RCC 7860 (cell line): ENCODE measurements around the gene TENM4.
A peak's percentile ranks its signal among the peaks of the same experiment; 100 is the strongest.

Experiments
- DNase-seq: peaks from one replicate; pipeline ENCODE4 v3.0.0-alpha.2; 2015; ENCODE audit warnings: low spot score
- FAIRE-seq: peaks from 2 replicates; lab custom pipeline; 2012; peaks lifted over from hg19 to GRCh38; lab: Jason Lieb, UNC

Gene TENM4

DNA sequence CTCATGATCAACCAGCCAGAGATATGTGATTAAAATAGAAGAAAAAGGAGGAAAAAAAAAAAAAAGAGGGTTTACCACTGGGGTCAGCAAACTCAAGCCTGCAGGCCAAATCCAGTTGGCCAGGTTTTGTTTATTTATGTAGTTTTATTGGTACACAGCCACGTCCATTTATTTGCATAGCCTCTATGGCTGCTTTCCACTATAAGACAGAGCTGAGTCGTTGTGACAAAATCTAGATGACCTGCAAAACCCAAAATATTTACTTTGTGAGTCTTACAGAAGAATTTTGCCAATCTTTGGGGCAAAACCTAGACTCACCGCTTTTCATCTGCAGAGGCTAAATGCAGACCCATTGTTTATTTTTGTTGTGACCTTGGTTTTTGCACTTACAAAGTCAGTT, 87.1 kb downstream of the TENM4 start:
- DNase-seq (peak; percentile 3), FAIRE-seq (no peak)

DNA sequence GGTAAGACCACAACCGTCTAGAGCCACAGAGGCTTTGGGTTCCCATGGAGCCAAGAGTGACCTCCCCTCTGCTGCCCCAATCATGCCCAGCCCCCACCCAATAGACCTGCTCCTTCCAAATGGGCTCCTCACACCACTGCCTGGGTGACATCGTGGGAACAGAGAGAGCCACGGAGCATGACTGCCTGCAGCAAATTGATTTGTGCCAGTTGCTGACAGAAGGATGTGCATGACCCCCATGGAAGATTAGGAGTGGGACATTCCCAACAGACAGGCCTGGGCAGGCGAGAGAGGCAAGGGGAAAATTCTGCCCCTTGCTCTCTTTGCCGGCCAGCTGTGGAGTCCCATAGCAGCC, 88.5 kb downstream of the TENM4 start:
- peak; percentile 37 for DNase-seq
- no peak for FAIRE-seq

DNA sequence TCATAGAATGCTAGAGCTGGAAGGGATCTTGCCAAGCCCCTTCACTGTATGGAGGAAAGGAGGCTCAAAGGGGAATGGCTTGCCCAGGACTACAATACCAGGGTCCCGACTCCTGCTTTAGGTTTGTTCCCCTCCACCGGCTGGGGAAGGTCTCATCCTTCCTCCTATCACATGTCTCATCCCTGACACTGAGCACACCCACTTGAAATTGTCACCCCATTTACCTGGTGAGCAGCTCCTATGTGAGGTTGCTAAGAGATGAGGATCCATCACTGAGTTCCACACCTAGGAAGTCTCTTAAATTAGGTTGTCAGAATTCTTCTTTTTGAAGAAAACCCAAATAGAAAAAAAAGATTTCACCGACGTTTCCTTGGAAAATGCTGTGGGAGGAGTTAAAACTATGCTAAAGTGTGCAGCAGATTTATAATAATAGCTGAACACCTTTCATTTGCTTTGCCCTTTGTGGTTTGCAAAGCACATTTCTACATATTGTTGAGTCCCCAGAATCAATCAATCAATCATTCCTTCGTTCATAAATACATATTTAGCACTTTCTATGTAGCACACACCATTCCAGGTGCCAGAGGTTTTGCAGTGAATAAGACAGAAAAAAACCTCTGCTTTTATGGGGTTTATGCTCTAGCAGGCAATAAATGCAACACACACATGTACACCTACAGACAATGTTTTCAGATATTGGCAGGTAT, 91.7 kb downstream of the TENM4 start:
- FAIRE-seq = no peak

DNA sequence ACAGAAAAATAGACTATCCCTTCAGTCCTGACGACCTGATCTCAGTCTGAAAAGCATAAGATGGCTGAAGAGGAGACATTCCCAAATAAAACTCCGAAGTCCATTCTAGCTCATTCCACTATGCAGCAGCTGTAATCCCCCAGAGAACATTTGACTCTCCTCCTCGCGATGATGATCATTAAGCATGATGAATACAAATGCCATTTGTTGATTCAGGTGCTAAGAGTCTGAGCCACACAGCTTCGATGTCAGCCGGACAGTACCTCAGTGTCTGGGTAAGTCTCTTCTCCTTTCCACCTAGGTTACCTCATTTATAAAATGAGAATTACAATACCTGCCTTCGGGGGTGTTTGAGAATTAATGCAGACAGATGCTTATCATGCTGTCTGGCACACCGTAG, 94.8 kb downstream of the TENM4 start:
- FAIRE-seq (no peak), DNase-seq (no peak)

More for the DNA sequence above, 91.7 kb downstream of the TENM4 start:
- no peak for DNase-seq

DNA sequence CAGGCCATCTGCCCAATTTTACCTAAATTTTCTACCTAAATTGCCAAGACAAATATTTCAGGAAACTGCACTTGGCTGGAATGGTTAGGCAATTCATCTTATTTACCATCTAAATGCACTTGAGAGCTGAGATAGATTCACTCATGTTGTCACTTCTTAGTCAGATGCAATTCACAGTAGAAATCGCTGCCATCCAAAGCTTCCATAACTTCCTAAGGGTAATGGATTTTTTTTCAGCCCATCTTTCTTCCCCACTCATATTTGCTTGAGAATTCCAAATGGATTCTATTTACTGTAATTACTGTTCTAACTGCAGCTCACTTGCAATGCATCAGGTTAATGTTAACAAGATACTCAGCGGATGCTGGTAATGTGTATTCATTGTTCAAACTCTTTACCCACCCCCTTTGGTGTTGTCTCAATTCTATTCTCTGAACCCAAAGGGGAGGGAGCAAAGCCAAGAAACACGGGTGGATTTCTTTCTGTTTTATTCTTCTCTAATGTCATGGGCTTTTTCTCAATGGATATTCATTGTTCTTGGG, 96.0 kb downstream of the TENM4 start:
- FAIRE-seq (no peak), DNase-seq (no peak)

DNA sequence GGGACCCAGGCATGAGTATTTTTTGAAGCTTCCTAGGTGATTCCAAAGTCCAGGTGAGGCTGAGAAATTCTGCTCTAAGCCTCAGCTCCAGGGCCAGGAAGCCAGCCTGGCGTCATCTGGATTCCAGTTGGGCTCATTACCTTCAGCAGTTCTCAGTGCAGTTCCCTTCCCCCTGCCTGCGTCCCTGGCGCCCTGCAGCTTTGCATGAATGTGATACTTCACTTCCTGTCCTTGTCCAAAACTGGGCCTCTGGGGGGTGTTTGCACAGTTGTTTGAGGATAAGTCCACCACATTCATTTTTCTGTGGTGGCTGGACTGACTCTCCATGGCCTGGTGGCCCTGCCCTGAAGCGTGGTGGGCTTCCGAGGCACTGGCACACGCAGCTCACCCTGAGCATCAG, 98.1 kb downstream of the TENM4 start:
- DNase-seq (no peak), FAIRE-seq (no peak)

DNA sequence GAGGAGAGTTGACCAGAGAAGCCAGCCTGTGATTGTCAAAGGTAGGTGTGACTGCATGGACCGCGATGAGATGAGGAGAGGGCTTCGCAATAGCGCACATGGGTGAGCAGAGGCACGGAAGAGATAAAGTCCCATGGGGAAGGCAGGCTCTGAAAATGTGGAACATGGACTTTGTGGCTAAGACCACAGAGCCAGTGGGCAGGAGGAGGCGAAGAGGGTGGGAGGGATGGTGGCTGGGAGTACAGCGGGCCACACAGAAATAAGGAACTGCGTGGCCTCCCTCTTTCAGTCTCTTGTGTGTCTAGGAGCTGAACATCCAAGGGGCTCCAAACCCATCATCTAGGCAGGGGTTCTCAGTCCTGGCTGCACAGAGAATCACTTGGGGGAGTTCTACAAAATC, 98.6 kb downstream of the TENM4 start:
- FAIRE-seq = no peak
- no peak for DNase-seq

DNA sequence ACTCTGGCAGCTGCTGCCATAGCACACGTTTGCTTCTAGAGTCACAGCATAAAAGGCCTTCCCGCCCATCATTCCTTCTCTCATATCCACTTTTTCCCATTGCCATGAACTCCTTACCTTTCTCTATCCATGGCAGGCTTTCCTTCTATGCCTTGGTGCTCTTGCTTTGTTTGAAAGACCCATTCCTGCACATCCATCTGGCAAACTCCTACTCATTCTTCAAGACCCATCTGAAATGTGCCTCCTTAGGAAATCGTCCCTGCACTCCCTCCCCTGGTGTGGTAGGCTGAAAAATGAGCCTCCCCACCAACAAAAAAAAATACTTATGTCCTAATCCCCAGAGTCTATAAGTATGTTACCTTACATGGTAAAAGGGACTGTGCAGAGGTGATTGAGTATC, 100.3 kb downstream of the TENM4 start:
- FAIRE-seq = no peak
- no peak for DNase-seq

DNA sequence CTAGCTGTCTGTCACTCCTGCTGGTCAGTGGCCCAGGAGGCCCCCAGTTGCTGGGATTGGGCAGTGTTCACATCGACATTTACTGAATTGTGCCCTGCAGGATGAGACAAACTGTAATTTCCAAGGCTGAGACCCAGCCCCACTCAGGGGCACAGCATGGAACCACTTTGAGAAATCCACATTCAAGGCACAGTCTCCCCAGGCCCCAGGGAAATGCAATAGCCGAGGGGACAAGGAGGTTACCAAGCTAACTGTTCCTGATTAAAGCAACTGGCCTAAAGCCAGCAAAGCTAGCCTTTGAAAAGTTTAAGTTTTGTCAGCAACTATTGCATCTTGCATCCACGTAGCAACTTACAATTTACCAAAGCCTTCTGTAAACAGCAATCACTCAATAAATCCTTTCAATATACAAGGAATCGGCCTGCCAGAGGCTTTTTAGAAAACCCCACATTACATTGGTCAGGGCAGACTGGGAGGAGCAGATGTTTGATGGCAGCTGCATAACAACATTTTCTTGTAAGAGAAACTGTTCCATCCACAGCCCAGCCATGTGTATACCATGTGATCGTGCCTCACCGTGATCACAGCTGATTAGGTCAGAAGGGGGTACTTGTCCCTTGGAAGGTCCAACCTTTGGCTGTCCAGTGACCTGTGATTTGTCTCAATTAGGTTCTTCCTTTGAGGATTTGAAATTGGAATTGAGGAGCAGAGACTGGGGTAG, 103.9 kb downstream of the TENM4 start:
- DNase-seq (no peak), FAIRE-seq (no peak)

DNA sequence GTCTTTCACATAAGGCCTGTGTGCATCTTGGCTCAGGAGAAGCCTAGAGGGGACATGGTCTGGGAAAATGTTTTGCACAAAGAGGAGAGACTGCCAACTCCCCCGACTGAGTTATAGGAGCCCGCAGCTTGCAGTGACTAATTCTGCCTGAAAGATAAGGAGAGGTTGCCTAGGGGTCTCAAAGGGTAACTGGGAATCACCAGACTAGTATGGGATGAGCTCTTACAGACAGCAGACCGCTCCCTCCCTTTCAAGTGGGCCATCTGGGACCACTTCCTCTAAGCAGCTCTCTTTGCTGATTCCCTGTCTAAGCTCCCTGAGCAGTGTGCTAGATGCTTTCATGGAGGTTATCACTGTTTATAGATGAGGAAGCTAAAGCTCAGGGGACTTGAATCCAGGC, 105.1 kb downstream of the TENM4 start:
- DNase-seq = no peak
- no peak for FAIRE-seq

DNA sequence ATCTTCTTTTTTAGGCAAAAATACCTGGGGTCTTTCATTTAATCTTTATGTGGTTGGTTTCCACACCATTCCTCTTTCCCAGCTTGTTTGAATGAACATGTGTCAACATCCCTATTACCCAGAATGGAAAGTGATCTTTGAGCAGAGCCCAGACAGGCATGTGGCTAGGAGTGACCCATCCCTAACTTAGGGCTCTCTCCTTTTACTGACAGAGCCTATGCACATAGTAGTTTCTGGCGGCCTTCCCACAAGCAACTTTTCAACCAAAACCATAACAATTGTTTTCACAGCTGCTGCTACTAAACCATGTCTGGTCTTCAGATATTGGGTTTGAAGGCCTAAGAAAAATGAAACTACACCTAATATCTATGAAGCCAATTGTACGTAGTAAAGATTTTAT, 107.5 kb downstream of the TENM4 start:
- DNase-seq = no peak
- FAIRE-seq = no peak

DNA sequence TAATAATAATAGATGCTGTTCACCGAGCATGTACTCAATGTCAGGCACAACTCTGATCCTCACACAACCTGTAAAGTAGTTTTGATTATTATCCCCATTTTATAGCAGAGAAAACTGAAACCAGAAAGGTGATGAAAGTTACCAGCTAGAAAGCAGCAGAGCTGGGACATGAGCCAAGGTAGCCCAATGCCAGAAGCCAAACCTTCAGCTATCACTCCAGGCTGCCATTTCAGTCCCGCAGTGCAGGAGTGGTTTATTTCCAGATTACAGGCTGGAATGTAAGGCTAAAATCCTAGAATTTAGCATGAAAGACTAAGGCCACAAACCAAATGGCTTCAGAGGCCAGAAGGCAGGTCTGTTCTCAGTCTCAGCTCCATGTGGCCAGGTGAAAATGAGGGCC, 108.8 kb downstream of the TENM4 start:
- FAIRE-seq (no peak), DNase-seq (no peak)

DNA sequence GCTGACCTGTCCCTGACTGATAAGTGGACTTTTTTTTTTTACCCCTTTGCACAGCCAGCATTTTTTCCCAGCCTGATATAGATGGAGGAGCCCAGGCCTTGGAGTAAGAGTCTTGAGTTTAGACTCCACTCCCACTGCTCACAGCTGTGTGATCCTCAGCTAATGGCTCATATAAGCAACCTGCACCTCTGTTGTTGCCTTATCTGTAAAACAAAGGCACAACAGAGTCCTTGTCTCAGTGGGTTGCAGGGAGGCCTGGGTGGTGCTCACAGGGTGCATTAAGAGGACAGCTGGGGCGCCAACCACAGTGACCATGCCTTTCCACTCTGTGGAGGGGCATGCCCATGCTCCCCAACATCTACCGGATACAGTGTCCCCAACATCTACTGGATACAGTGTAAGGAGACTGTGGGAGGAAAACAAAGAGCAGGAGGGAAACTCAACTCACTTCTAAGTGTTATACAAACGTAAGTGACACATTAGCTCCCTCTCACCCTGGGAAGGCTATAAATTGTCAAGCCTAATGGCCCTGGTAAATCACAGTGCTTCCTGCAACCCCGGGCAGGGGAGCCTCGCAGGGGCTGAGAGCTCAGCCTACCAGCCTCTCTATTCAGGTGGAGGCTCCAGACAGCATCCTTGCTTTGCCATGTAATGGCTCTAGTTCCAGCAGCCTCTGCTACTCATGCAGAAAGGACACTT, 109.5 kb downstream of the TENM4 start:
- FAIRE-seq (no peak), DNase-seq (no peak)

DNA sequence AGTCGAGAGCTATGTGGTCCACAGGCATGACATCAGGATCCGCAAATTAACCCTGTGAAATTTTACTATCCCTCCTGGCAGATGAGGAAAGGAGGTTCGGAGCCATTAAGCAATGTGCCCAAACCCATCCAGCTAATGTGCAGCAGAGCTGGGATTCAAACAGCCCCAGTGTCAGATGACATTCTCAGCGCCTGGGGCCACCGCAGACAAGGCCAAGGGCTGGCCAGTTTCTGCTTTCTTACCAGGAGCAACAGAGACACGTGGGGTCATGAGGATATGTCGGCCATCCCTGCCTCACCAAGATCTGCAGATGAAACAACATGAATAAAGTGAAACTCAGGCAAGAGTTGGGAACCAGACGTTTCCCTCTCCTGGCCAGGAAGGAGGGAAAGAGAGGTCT, 110.2 kb downstream of the TENM4 start:
- no peak for DNase-seq
- FAIRE-seq = no peak

DNA sequence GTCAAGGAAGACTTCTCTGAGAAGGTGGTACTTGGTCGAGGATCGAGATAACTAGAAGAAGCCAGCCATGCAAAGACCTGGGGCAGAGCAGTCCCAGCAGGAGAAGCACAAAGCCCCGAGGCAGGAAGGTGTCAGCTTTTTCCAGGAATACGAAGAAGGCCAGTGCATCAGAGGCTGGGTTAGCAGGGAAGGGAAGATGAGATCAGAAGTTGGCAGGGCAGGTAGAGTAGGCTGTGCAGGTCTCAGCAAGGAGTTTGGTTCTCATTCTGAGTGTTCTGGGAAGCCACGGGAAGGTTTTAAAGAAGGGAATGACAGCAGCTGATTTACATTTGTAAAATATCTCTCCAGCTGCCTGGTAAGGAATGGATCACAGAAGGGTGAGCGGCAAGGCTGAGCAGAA, 111.3 kb downstream of the TENM4 start:
- FAIRE-seq (no peak), DNase-seq (no peak)

DNA sequence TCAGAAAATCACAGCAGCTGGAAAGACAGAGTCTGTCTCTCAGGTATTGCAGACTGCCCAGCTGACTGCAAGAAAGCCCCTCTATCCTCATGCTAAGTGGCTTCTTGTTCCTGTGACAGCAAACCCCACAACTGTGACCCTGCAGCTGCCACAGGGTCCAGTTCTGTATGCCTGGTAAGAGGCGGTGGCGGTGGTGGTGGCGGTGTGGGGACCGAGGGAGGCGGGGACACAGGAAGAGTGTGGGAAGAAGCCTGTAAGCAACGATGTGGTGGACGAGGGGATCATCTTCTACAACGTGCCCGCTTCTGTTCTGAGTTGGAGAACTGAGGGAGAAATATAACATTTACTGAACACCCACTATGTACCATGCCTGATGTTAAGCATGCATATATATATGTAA, 112.4 kb downstream of the TENM4 start:
- FAIRE-seq = no peak
- no peak for DNase-seq

DNA sequence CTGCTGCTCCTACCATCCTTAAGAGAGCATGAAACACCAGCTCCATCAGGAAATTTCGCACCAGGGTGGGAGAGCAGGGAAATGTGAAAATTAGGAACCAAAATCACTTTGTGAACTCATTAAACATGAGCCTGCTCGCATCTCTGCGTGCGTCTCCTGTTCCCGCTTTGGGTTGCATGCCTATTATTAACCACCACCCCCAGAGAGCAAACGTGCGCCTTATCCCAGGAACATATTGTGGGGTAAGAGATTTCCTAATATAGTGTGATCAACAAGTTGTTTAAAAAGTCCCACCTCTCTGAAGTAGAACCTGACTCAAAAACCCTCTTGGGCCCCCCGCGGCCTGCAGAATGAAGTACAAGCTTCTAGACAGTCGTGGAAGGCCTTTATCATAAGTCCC, 115.0 kb downstream of the TENM4 start:
- FAIRE-seq (no peak), DNase-seq (no peak)

DNA sequence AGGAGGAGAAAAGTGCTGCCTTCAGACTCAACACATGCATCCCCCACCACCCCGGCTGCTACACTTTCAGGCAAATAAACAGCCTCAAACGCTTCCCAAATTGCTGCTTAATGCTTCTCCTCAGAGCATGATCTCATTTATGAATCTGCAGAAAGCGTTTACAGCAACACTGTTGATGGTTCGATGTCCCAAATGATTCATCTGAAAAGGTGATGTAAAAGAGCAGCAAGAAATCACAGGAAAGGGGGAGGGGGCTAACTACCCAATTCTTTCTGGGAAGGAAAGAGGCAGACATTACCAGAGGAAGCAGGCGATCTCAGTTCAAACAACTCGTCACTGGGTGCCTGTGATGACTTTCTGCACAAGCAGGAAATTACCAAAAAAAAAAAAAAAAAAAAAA, 119.6 kb downstream of the TENM4 start:
- no peak for FAIRE-seq

DNA sequence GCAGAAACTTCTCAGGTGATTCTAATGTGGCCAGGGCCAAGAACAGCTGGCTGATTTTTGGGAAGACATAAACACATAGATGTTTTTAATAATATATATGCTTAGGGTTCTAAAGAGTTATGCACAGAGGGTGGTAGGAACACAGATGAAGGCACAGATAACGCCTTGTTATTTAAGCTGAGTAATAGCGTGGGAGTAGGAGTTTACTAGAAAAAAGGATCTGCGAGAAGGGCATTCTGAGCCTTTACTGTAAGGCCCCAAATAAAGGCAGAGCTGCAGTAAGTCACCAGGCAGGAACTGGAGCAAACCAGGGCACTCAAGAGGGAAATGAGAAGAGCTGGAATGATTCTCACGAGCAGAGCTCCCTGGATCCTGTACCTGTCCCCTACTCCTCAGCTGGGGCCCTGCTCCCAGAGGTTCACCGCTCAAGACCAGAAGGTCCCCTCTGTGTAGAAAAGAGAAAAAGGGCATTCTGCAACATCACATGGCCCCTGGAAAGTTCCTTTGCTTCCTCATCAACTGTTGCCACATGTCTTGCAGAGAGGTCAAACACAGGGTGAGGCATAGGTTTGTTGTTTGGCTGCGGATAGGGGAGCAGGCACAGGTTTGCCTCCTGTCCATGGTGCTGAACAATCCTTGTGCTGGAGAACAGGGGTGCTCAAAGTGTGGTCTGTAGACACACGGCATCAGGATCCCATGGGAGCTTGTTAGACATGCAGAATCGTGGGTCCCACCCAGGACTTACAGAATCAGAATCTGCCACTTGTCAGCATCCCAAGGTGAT, 125.7 kb downstream of the TENM4 start:
- DNase-seq (no peak), FAIRE-seq (no peak)

More for the DNA sequence above, 119.6 kb downstream of the TENM4 start:
- DNase-seq = no peak

DNA sequence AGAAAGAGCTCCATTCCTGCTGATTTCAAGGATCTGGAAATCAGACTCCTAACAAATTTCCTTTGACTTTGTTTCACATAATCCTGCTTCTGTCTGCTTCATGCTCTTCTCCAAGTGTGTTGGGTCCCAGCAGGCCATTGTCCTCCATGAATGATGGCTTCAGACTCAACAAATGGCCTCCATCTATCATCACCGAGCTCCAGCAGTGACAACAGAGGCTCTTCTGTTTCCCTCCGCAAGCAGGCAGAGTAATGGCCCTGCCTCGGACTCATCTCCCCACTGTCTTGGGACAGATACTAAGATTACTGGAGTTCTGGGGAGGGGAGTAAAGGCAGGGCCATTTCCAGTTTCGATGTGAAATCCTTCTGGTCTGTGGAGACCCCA, 127.3 kb downstream of the TENM4 start:
- FAIRE-seq = no peak

More for the DNA sequence above, 127.3 kb downstream of the TENM4 start:
- DNase-seq = no peak
